HepG2 (cell line): Measurements from ENCODE around the gene FRS2. TPM values are rescaled to one million over a fixed set of nuclear protein-coding genes. Genes with fewer than 3 reads are reported as not detected.

ENCODE experiments used
- ATF7 ChIP-seq, 2 experiments: fragments of 450-650 bp in 1 of 2; sonication (generic) in 1 of 2; formaldehyde crosslinking in 1 of 2; IDR thresholded peaks; 2 replicates each; pipeline versions ENCODE4 v1.4.0 to v1.6.1; 2016 to 2020; ENCODE audit warnings: antibody characterized with exemption in 1 of 2, mild to moderate bottlenecking in 1 of 2, missing genetic modification reagents in 1 of 2
- CERS6 ChIP-seq: sonication (generic); formaldehyde crosslinking; IDR thresholded peaks from 2 replicates; pipeline ENCODE4 v1.5.0; 2020; ENCODE audit warnings: missing genetic modification reagents
- GPBP1L1 ChIP-seq: sonication (generic); formaldehyde crosslinking; IDR thresholded peaks from 2 replicates; pipeline ENCODE4 v1.5.0; 2020; ENCODE audit warnings: mild to moderate bottlenecking, missing genetic modification reagents
- MED13 ChIP-seq: sonication (generic); formaldehyde crosslinking; IDR thresholded peaks from 2 replicates; pipeline ENCODE4 v1.5.0; 2020; ENCODE audit warnings: missing genetic modification reagents
- NCOR1 ChIP-seq: fragments of 200-600 bp; sonication (generic); IDR thresholded peaks from 2 replicates; pipeline ENCODE4 v1.7.0; 2017; ENCODE audit warnings: antibody characterized with exemption, low read length, borderline replicate concordance
- NPAS2 ChIP-seq: sonication (generic); formaldehyde crosslinking; IDR thresholded peaks from 2 replicates; pipeline ENCODE4 v1.8.0; 2022; ENCODE audit warnings: mild to moderate bottlenecking, missing genetic modification reagents, borderline replicate concordance
- SOX5 ChIP-seq: IDR thresholded peaks from 2 replicates; pipeline ENCODE4 v1.6.1; 2016; ENCODE audit warnings: borderline replicate concordance
- TEAD2 ChIP-seq: sonication (generic); formaldehyde crosslinking; IDR thresholded peaks from 2 replicates; pipeline ENCODE4 v1.9.0; 2021; ENCODE audit warnings: missing genetic modification reagents
- TERF1 ChIP-seq: sonication (generic); formaldehyde crosslinking; IDR thresholded peaks from 2 replicates; pipeline ENCODE4 v1.8.0; 2022; ENCODE audit warnings: mild to moderate bottlenecking, missing genetic modification reagents, moderate library complexity
- TMF1 ChIP-seq: sonication (generic); formaldehyde crosslinking; IDR thresholded peaks from 2 replicates; pipeline ENCODE4 v1.8.1; 2022; ENCODE audit warnings: low read depth, missing genetic modification reagents
- TRAFD1 ChIP-seq: sonication (generic); formaldehyde crosslinking; IDR thresholded peaks from 2 replicates; pipeline ENCODE4 v1.5.1; 2020; ENCODE audit warnings: missing genetic modification reagents, mild to moderate bottlenecking, borderline replicate concordance
- YEATS4 ChIP-seq: sonication (generic); formaldehyde crosslinking; IDR thresholded peaks from 2 replicates; pipeline ENCODE4 v1.4.0; 2020; ENCODE audit warnings: missing genetic modification reagents, borderline replicate concordance
- ZBTB3 ChIP-seq: sonication (generic); formaldehyde crosslinking; IDR thresholded peaks from 2 replicates; pipeline ENCODE4 v1.4.0; 2020; ENCODE audit warnings: low read depth, mild to moderate bottlenecking, moderate library complexity, missing genetic modification reagents, borderline replicate concordance
- ZBTB8A ChIP-seq: sonication (generic); formaldehyde crosslinking; IDR thresholded peaks from 2 replicates; pipeline ENCODE4 v1.4.0; 2020; ENCODE audit warnings: mild to moderate bottlenecking, low read depth, missing genetic modification reagents, borderline replicate concordance
- ZNF446 ChIP-seq: sonication (generic); formaldehyde crosslinking; IDR thresholded peaks from 2 replicates; pipeline ENCODE4 v1.5.0; 2020; ENCODE audit warnings: mild to moderate bottlenecking, missing genetic modification reagents
- ZNF558 ChIP-seq: sonication (generic); formaldehyde crosslinking; IDR thresholded peaks from 2 replicates; pipeline ENCODE4 v1.9.0; 2022; ENCODE audit warnings: mild to moderate bottlenecking, missing genetic modification reagents, borderline replicate concordance
- ZNF672 ChIP-seq: sonication (generic); formaldehyde crosslinking; IDR thresholded peaks from 2 replicates; pipeline ENCODE4 v1.8.1; 2022; ENCODE audit warnings: missing genetic modification reagents
- ZNF737 ChIP-seq: sonication (generic); formaldehyde crosslinking; IDR thresholded peaks from 2 replicates; pipeline ENCODE4 v1.5.0; 2020; ENCODE audit warnings: missing genetic modification reagents, mild to moderate bottlenecking, borderline replicate concordance
- ZNF879 ChIP-seq: sonication (generic); formaldehyde crosslinking; IDR thresholded peaks from 2 replicates; pipeline ENCODE4 v1.8.1; 2023; ENCODE audit warnings: missing genetic modification reagents
- ZNF891 ChIP-seq: sonication (generic); formaldehyde crosslinking; IDR thresholded peaks from 2 replicates; pipeline ENCODE4 v1.5.0; 2020; ENCODE audit warnings: mild to moderate bottlenecking, missing genetic modification reagents
- polyA plus RNA-seq, 8 experiments: library from polyadenylated mRNA; depleted of rRNA in 3 of 8; stranded (reverse) in 7 of 8; unstranded in 1 of 8; fragments of >200 nt; fragmentation: Illumina TruSeq in 4 of 8; extraction: Trizol in 4 of 8; gene quantifications; 2 replicates each; pipeline versions ENCODE4 v1.2.1 to v1.2.3, GENCODE V29; 2011 to 2016; ENCODE audit warnings: low read depth in 4 of 8, missing spikeins in 1 of 8, mixed read lengths in 1 of 8; ENCODE audit not compliant: insufficient read depth in 1 of 8
- total RNA-seq, 5 experiments: library from RNA; depleted of rRNA; stranded (reverse); fragments of >200 nt; fragmentation: Illumina TruSeq; extraction: Trizol; gene quantifications; 2 replicates each; pipeline ENCODE4 v1.2.3, GENCODE V29; 2016; ENCODE audit warnings: low read depth in 1 of 5
- TF ChIP-seq, protein P1 (sequence below): sonication (generic); formaldehyde crosslinking; conservative IDR thresholded peaks from 2 replicates; pipeline ENCODE4 v1.4.0; 2020; ENCODE audit warnings: missing genetic modification reagents

The FRS2 gene
- total and polyA plus RNA-seq, 2 of the 13 experiments (the other 11 are each of a cell fraction or from before 2014, with no cell fraction given) = 8.3 to 16.8 TPM

- TF ChIP-seq, protein P1, sequence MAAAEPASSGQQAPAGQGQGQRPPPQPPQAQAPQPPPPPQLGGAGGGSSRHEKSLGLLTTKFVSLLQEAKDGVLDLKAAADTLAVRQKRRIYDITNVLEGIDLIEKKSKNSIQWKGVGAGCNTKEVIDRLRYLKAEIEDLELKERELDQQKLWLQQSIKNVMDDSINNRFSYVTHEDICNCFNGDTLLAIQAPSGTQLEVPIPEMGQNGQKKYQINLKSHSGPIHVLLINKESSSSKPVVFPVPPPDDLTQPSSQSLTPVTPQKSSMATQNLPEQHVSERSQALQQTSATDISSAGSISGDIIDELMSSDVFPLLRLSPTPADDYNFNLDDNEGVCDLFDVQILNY (CRISPR knock-in tag) = 0 out of 2 replicates have a peak, but pooled peaks have one; percentile 50
- TF ChIP-seq CERS6 (CRISPR knock-in tag) (0 out of 2 replicates have a peak, but pooled peaks have one; percentile 56), ZNF672 (no peak), TERF1 (no peak; the same call in 1 of the 2 replicates), YEATS4 (CRISPR knock-in tag) (peak; percentile 99), GPBP1L1 (CRISPR knock-in tag) (no peak), ZNF737 (CRISPR knock-in tag) (0 out of 2 replicates have a peak, but pooled peaks have one; percentile 45), TEAD2 (peak; percentile 95), ZNF558 (peak; percentile 59; the same call in 1 of the 2 replicates), ZNF879 (peak; percentile 94), ZNF446 (peak; percentile 81), ATF7 (IDR thresholded peaks at IDR 0.05) (no peak), ATF7 (CRISPR knock-in tag; IDR thresholded peaks at IDR 0.05) (0 out of 2 replicates have a peak, but pooled peaks have one; percentile 82), ZBTB8A (CRISPR knock-in tag) (no peak), ZBTB3 (CRISPR knock-in tag) (peak; percentile 62; the same call in 1 of the 2 replicates), ZNF891 (CRISPR knock-in tag) (peak; percentile 97), TRAFD1 (CRISPR knock-in tag) (no peak), TMF1 (CRISPR knock-in tag) (no peak), MED13 (CRISPR knock-in tag) (peak; percentile 72; the same call in 1 of the 2 replicates), NPAS2 (0 out of 2 replicates have a peak, but pooled peaks have one; percentile 19), NCOR1 (no peak; the same call in 1 of the 2 replicates), SOX5 (CRISPR knock-in tag) (peak; percentile 60; the same call in 1 of the 2 replicates)
Observed at GRCh38 chr12:69585189-69586062, 115.2 kb downstream of the FRS2 start, which contains the start of gene CCT2 (continued).
